HG02840 (cell line): ENCODE results near the gene ERCC6.

Experiments
- ATAC-seq: cut with Tn5 transposase; IDR thresholded peaks from one replicate; pipeline ENCODE4 v1.9.1; 2021; ENCODE audit warnings: mild to moderate bottlenecking, moderate library complexity, moderate number of reproducible peaks; ENCODE audit not compliant: unreplicated experiment, low FRiP score

Gene ERCC6

GRCh38 chr10:49516216-49516970 is 22.5 kb downstream of the ERCC6 start:
- no peak for ATAC-seq

- ATAC-seq = no peak
Measured at GRCh38 chr10:49512121-49512809, 26.7 kb downstream of the ERCC6 start.

DNA sequence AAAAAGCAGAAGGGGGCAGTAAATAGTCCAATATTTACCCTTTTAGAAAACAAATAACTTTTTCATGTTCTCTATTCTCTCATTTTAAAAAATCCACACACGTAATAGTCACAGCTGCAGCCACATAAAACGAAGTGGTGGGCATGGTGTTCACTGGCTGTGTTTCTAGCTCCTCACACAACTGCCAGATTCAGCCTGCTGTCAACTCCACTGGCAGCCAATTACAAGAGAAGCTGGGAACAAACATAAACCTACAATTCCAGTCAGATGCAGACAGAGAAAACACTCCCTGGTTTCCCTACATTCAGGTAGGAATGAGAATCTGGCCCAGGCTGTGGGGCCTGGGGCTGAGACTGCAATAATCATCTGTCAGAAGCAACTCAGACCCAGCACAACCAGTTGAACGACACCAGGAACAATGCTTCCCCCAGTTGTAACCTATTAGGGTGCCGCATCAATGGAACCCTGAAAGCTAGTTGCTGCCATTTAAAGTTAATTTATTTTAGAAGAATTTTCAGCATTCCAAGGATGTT is 29.1 kb downstream of the ERCC6 start:
- no peak for ATAC-seq

- ATAC-seq = no peak
Measured at GRCh38 chr10:49508654-49509053, 30.3 kb downstream of the ERCC6 start.

- no peak for ATAC-seq
Measured at GRCh38 chr10:49508249-49508648, 30.7 kb downstream of the ERCC6 start.

GRCh38 chr10:49505589-49505988 is 33.3 kb downstream of the ERCC6 start:
- ATAC-seq = no peak

DNA sequence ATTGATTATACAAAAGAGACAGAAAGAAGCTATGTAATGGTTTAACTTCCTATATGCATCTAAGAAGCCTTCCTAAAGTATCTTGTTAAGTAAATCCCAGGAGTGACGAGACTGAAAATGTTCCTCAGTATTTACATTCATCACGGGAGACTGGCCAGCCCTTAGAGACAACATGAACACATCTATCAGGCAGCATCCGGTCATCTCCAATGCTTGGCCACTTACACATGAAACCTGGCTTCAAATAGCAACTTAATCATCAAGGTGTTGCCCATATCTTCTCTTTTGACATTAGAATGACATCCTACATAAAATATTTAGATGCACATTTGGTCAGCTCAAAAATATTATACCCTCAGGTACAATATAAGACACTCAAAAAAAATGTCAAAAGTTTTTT is 33.8 kb downstream of the ERCC6 start:
- ATAC-seq = no peak

- ATAC-seq = no peak
Measured at GRCh38 chr10:49504528-49504927, 34.4 kb downstream of the ERCC6 start.

GRCh38 chr10:49502358-49502757 is 36.6 kb downstream of the ERCC6 start:
- ATAC-seq = no peak

- no peak for ATAC-seq
Measured at GRCh38 chr10:49500412-49500811, 38.5 kb downstream of the ERCC6 start.

DNA sequence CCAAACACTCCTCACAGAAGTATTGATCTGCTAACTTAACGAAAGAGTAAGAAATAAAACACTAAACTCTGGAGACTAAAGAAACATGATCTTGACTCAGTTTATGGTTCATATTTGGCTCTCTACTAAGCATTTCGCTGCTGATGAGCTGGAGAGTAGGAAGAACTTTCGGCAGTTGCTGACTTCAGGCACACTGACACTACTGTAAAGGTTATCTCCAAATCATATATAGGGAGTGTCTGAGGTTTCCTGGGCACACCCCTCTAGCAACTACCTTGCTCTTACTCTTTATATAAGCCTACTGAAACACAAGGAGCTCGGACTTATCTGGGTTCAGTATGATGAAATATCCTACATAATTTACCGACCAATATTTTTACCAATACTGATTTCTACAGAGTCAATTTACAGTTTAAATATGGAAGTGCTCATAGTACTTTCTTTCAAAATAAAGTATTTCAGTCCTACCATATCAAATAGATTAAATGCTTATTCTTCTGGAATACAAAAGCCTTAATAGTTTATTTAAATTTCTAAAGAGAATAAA is 39.5 kb downstream of the ERCC6 start:
- no peak for ATAC-seq

GRCh38 chr10:49498425-49498824 is 40.5 kb downstream of the ERCC6 start:
- no peak for ATAC-seq

DNA sequence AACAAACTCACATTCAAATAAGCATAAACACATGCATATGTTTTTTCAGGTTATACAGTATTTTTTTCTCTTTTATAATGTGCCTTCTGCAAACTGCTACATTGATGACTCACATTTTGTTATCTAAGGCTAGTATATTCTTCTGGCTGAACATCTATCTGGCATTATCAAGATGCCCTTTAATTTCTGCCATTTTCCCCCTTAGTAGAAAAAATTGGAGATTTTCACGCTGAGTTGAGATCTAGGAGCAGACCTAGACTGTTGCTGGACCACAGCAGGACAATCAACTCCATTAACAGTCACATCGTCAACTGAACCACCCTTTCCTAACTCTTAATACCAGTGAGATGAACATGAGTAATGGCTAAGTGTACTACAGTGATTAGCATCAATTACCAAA is 41.6 kb downstream of the ERCC6 start:
- ATAC-seq = no peak

DNA sequence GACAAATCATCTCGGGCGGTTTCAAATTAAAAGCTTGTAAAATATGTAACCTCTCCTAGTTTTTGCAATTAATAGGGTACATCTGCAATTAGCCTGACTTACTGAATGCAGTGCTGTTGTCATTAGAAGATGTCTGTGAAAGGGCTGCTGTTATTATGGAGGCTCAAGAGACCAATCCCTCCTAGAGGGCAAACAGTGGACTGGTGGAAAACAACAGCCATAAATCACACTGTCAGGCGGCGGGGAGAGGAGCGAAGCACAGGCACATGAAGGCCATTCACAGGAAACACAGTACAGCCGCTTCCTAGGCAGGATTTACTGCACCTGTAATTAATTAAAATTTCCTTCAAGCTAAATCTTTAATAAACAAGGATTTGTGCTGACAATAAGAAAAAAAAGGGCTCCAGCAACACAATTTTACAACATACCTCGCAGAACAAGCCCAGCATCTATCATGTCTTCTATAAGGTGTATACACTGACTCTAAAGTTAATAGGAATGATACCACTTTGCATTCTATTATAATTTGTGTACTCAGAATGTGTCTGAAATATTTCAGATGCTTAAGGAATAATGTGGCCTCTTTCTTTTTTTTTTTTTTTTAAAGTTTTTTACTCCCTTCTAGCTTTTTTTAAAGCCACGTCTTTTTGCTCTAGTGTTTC is 50.7 kb downstream of the ERCC6 start:
- no peak for ATAC-seq

DNA sequence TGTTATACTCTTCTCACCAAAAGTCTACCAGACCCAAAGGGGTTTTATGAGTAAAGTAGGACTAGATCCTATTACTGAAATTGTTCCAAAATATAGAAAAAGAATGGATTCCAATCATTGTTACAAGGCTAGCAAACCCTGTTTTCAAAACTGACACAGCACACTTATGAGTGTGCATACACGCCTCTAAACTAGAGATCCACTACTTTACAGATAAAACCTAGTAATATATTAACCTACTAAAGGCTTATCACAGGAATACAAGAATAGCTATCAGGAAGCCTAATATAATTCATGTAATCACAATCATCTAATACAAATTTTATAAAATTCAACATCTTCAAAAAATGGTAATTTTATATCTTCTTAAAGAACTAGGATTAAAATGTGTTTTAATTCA is 52.2 kb downstream of the ERCC6 start:
- ATAC-seq = no peak

- no peak for ATAC-seq
Measured at GRCh38 chr10:49486009-49486408, 52.9 kb downstream of the ERCC6 start.

DNA sequence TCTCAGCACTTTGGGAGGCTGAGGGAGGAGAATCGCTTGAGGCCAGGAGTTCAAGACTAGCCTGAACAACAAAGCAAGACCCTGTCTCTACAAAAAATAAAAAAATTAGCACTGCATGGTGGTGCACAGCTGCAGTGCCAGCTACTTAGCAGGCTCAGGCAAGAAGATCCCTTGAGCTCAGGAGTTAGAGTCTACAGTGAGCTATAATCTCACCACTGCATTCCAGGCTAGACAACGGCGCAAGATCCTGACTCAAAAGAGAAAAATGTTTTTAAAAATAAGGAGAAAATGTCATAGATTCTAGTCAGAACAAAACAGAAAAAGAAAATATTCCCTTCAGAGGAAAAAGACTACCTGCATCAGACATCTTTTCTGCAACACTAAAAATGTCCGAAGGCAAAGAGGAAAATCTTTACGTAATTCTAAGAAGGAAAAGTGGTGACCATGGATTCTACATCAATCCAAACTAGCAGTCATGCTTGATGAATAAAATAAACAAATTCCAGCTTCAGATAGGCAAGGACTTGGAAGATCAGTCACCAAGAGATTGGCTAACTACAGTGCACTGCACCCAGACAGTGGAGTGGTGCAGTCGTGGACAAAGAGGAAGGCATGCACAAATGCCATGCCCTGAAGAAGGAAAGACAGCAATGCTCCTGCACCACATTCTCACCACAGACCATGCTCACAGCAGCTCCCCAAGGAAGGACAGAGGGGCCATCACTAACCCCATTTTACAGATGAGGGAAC is 54.3 kb downstream of the ERCC6 start:
- ATAC-seq = no peak

DNA sequence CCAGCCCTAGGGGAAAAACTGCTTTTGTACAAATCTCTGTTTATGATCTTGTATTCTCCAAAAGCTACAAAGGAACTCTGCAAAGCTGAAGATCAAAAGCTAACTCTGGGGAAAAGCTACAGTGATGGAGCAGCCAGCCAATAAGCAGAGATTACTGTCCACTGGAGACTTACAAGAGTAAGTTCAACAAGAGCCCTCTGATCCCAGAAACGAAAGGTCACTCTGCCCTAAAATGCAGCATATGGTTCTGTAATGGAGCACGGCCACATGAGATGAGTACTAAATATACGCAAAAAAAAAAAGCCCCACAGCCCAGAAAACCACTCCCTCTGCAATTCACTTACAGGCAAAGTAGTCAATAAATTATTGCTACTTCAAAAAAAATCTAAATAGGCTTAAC is 60.1 kb downstream of the ERCC6 start:
- no peak for ATAC-seq

- no peak for ATAC-seq
Measured at GRCh38 chr10:49474901-49475300, 64.0 kb downstream of the ERCC6 start.

- no peak for ATAC-seq
Measured at GRCh38 chr10:49471532-49471931, 67.4 kb downstream of the ERCC6 start.
